ENCODE results near the gene ERCC8.

Gene ERCC8

DNA sequence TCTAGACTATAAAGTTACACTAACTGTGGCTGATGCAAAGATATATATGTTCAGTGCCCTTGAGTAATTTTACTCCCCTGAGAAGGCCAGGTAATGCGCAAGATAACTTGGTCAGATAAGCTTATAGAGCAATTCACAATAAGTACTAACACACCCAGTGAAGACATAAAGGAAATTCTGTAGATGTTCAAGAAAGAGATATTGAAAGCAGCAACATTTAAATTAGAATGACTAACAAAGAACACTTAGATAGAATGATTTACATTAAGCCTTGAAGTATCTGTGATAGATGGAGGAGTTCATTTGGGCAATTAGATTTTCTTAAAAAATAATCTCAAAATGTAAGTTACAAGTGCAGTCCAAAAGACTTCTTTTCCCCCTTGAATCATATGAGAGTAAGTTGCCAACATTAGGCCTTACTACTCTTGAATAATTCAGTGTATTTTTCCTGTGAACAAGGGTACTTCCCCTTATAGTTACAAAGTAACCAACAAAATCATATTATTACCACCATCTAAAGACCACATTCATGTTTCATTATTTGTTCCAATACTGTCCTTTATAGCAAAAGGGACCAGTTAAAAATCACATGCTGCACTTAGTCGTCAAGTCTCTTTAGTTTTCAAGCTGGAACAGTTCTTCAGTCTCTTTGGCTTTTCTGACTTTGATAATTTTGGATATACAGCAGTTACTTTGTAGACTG, 56.4 kb downstream of the ERCC8 start:
- H4K91ac ChIP-seq (ENCODE audit: low read length) = no peak overlapping the region
- H3K79me1 ChIP-seq (replicated peaks; ENCODE audit: low read length, poor library complexity, severe bottlenecking) = no peaks in the 10 kb centered on the region
- H2BK12ac ChIP-seq (ENCODE audit: low read length in 2 of 2) = no peak overlapping the region
- H2BK5ac ChIP-seq (ENCODE audit: low read depth, low read length, poor library complexity, severe bottlenecking) = no peak overlapping the region
- H3K18ac ChIP-seq (ENCODE audit: low read depth in 1 of 2, low read length in 2 of 2) = no peak overlapping the region
- no peaks in the 10 kb centered on the region for H3K9me3 ChIP-seq (ENCODE audit: control insufficient read depth, low read length)
- H2AFZ ChIP-seq (ENCODE audit: low read depth, low read length) = no peak overlapping the region
- H3K4me1 ChIP-seq (ENCODE audit: control insufficient read depth, insufficient read depth, low read depth, low read length) = no peaks in the 10 kb centered on the region
- H3K36me3 ChIP-seq (ENCODE audit: control insufficient read depth in 1 of 2, insufficient read depth in 2 of 2, low read depth in 1 of 2, low read length in 2 of 2) = peaks cover 9 to 20% of the 10 kb centered on the region in 2 experiments
- H3K27ac ChIP-seq (ENCODE audit: low read length, poor library complexity, severe bottlenecking) = no peak overlapping the region
- H4K8ac ChIP-seq (ENCODE audit: low read length) = no peak overlapping the region
- no peak overlapping the region for H3K4me2 ChIP-seq (ENCODE audit: low read length, poor library complexity, severe bottlenecking)
- H3K4ac ChIP-seq (ENCODE audit: low read depth in 1 of 2, low read length in 2 of 2) = no peak overlapping the region
- no peak overlapping the region for H2BK120ac ChIP-seq (ENCODE audit: low read depth, low read length)
- no peaks in the 10 kb centered on the region for H3K27me3 ChIP-seq (ENCODE audit: control insufficient read depth in 1 of 2, insufficient read depth in 1 of 2, low read length in 2 of 2)
- DNase-seq = no peak
- no peak overlapping the region for H3K4me3 ChIP-seq (ENCODE audit: insufficient read depth in 1 of 2, low read depth in 1 of 2, low read length in 2 of 2)
- H3K14ac ChIP-seq (ENCODE audit: low read length in 2 of 2) = no peak overlapping the region
- H3K9ac ChIP-seq (ENCODE audit: low read length) = no peak overlapping the region
- 100% methylated on average over 1 of the region's 2 CpGs for WGBS
- H2AK5ac ChIP-seq (ENCODE audit: low read length, severe bottlenecking) = no peak overlapping the region
- no peak overlapping the region for H3K23ac ChIP-seq (ENCODE audit: low read length in 2 of 2)
- H2BK15ac ChIP-seq (ENCODE audit: low read depth, poor library complexity, severe bottlenecking) = no peak overlapping the region

DNA sequence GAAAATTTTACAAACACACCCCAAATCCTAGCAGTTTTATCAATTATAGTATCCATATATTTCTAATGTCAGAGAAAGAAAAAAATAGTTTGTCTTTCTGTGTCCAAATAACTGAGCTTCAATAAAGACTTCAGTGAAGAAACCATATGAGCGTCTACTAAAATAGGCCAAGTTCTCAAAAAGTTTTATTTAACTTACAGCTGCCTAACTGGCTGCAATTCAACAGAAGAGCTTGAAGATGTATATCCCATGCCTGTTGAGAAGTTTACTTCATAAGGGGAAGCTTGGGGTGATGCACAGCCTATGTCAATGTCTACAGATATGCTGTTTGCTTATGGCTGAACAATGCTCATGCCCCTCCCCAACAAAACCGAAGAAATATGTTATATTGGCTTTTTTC, 57.1 kb downstream of the ERCC8 start:
- no peak overlapping the region for H3K4me2 ChIP-seq (ENCODE audit: low read length, poor library complexity, severe bottlenecking)
- H3K4me1 ChIP-seq (ENCODE audit: control insufficient read depth, insufficient read depth, low read depth, low read length) = no peaks in the 10 kb centered on the region
- no peak overlapping the region for H2AK5ac ChIP-seq (ENCODE audit: low read length, severe bottlenecking)
- H2BK15ac ChIP-seq (ENCODE audit: low read depth, poor library complexity, severe bottlenecking) = no peak overlapping the region
- no peak overlapping the region for H3K23ac ChIP-seq (ENCODE audit: low read length in 2 of 2)
- H3K27me3 ChIP-seq (ENCODE audit: control insufficient read depth in 1 of 2, insufficient read depth in 1 of 2, low read length in 2 of 2) = no peaks in the 10 kb centered on the region
- no peak overlapping the region for H3K4ac ChIP-seq (ENCODE audit: low read depth in 1 of 2, low read length in 2 of 2)
- peaks cover 5 to 14% of the 10 kb centered on the region in 2 experiments for H3K36me3 ChIP-seq (ENCODE audit: control insufficient read depth in 1 of 2, insufficient read depth in 2 of 2, low read depth in 1 of 2, low read length in 2 of 2)
- no peak overlapping the region for H3K27ac ChIP-seq (ENCODE audit: low read length, poor library complexity, severe bottlenecking)
- no peak overlapping the region for H2BK120ac ChIP-seq (ENCODE audit: low read depth, low read length)
- no CpG with 5 or more reads among the region's 2 CpGs for WGBS
- no peak overlapping the region for H2BK5ac ChIP-seq (ENCODE audit: low read depth, low read length, poor library complexity, severe bottlenecking)
- no peak overlapping the region for H2AFZ ChIP-seq (ENCODE audit: low read depth, low read length)
- no peak overlapping the region for H3K9ac ChIP-seq (ENCODE audit: low read length)
- H3K14ac ChIP-seq (ENCODE audit: low read length in 2 of 2) = no peak overlapping the region
- DNase-seq = no peak
- no peak overlapping the region for H4K8ac ChIP-seq (ENCODE audit: low read length)
- H4K91ac ChIP-seq (ENCODE audit: low read length) = no peak overlapping the region
- H3K9me3 ChIP-seq (ENCODE audit: control insufficient read depth, low read length) = no peaks in the 10 kb centered on the region
- no peaks in the 10 kb centered on the region for H3K79me1 ChIP-seq (replicated peaks; ENCODE audit: low read length, poor library complexity, severe bottlenecking)
- no peak overlapping the region for H3K4me3 ChIP-seq (ENCODE audit: insufficient read depth in 1 of 2, low read depth in 1 of 2, low read length in 2 of 2)
- H2BK12ac ChIP-seq (ENCODE audit: low read length in 2 of 2) = no peak overlapping the region
- H3K18ac ChIP-seq (ENCODE audit: low read depth in 1 of 2, low read length in 2 of 2) = no peak overlapping the region

DNA sequence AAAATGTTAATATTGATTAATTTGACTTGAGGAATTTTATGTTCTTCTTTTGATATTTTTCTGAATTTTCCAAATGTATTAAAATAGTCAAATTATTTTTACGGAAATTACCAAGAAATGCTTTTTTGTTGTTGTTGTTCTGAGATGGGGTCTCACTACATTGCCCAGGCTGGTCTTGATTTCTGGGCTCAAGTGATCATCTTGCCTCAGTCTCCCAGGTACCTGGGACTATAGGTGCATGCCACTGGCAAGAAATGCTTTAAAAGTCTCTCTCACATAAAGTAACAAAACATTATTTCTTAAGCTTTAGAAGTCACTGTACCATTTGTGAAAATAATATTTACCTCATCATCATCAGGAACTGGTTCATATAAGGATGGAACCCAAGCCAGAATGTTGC, 57.8 kb downstream of the ERCC8 start:
- Histone ChIP-seq H3K79me1 (replicated peaks; ENCODE audit: low read length, poor library complexity, severe bottlenecking) (no peaks in the 10 kb centered on the region), H3K27me3 (ENCODE audit: control insufficient read depth in 1 of 2, insufficient read depth in 1 of 2, low read length in 2 of 2) (no peaks in the 10 kb centered on the region), H2BK120ac (ENCODE audit: low read depth, low read length) (no peak overlapping the region), H2AFZ (ENCODE audit: low read depth, low read length) (no peak overlapping the region), H3K4me2 (ENCODE audit: low read length, poor library complexity, severe bottlenecking) (no peak overlapping the region), H2AK5ac (ENCODE audit: low read length, severe bottlenecking) (no peak overlapping the region), H3K9ac (ENCODE audit: low read length) (no peak overlapping the region), H3K18ac (ENCODE audit: low read depth in 1 of 2, low read length in 2 of 2) (no peak overlapping the region), H3K4me1 (ENCODE audit: control insufficient read depth, insufficient read depth, low read depth, low read length) (no peaks in the 10 kb centered on the region), H3K27ac (ENCODE audit: low read length, poor library complexity, severe bottlenecking) (no peak overlapping the region), H2BK12ac (ENCODE audit: low read length in 2 of 2) (no peak overlapping the region), H4K8ac (ENCODE audit: low read length) (no peak overlapping the region), H3K23ac (ENCODE audit: low read length in 2 of 2) (no peak overlapping the region), H3K14ac (ENCODE audit: low read length in 2 of 2) (no peak overlapping the region), H2BK15ac (ENCODE audit: low read depth, poor library complexity, severe bottlenecking) (no peak overlapping the region), H3K4me3 (ENCODE audit: insufficient read depth in 1 of 2, low read depth in 1 of 2, low read length in 2 of 2) (no peak overlapping the region), H3K4ac (ENCODE audit: low read depth in 1 of 2, low read length in 2 of 2) (no peak overlapping the region), H4K91ac (ENCODE audit: low read length) (no peak overlapping the region), H3K36me3 (ENCODE audit: control insufficient read depth in 1 of 2, insufficient read depth in 2 of 2, low read depth in 1 of 2, low read length in 2 of 2) (peaks cover 0 to 12% of the 10 kb centered on the region in 2 experiments), H3K9me3 (ENCODE audit: control insufficient read depth, low read length) (no peaks in the 10 kb centered on the region), H2BK5ac (ENCODE audit: low read depth, low read length, poor library complexity, severe bottlenecking) (no peak overlapping the region)
- DNase-seq = no peak
- no CpG with 5 or more reads among the region's 1 CpG for WGBS

DNA sequence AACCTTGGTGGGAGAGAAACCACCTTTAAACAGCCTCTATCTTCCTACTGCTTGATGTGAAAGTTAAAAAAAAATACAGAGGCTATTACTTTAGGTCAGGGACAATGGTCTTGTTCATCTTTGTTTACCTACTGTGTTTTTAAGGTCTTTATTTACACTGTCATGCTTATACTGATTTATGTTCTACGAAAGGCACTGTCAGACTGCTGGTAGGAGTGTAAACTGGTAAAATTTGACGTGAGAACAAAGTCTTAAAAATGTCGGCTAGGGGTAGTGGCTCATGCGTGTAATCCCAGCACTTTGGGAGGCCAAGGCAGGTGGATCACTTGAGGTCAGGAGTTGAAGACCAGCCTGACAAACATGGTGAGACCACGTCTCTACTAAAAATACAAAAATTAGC, 58.7 kb downstream of the ERCC8 start:
- Histone ChIP-seq H3K4ac (ENCODE audit: low read depth in 1 of 2, low read length in 2 of 2) (no peak overlapping the region), H3K18ac (ENCODE audit: low read depth in 1 of 2, low read length in 2 of 2) (no peak overlapping the region), H2BK12ac (ENCODE audit: low read length in 2 of 2) (no peak overlapping the region), H3K79me1 (replicated peaks; ENCODE audit: low read length, poor library complexity, severe bottlenecking) (no peaks in the 10 kb centered on the region), H3K9ac (ENCODE audit: low read length) (no peak overlapping the region), H2BK5ac (ENCODE audit: low read depth, low read length, poor library complexity, severe bottlenecking) (no peak overlapping the region), H2AK5ac (ENCODE audit: low read length, severe bottlenecking) (no peak overlapping the region), H3K4me3 (ENCODE audit: insufficient read depth in 1 of 2, low read depth in 1 of 2, low read length in 2 of 2) (no peak overlapping the region), H3K27me3 (ENCODE audit: control insufficient read depth in 1 of 2, insufficient read depth in 1 of 2, low read length in 2 of 2) (no peaks in the 10 kb centered on the region), H3K9me3 (ENCODE audit: control insufficient read depth, low read length) (no peaks in the 10 kb centered on the region), H3K14ac (ENCODE audit: low read length in 2 of 2) (no peak overlapping the region), H3K4me1 (ENCODE audit: control insufficient read depth, insufficient read depth, low read depth, low read length) (no peaks in the 10 kb centered on the region), H3K36me3 (ENCODE audit: control insufficient read depth in 1 of 2, insufficient read depth in 2 of 2, low read depth in 1 of 2, low read length in 2 of 2) (peaks cover 0 to 12% of the 10 kb centered on the region in 2 experiments), H3K4me2 (ENCODE audit: low read length, poor library complexity, severe bottlenecking) (no peak overlapping the region), H3K23ac (ENCODE audit: low read length in 2 of 2) (no peak overlapping the region), H3K27ac (ENCODE audit: low read length, poor library complexity, severe bottlenecking) (no peak overlapping the region), H2BK15ac (ENCODE audit: low read depth, poor library complexity, severe bottlenecking) (no peak overlapping the region), H4K91ac (ENCODE audit: low read length) (no peak overlapping the region), H2AFZ (ENCODE audit: low read depth, low read length) (no peak overlapping the region), H2BK120ac (ENCODE audit: low read depth, low read length) (no peak overlapping the region), H4K8ac (ENCODE audit: low read length) (no peak overlapping the region)
- no peak for DNase-seq
- WGBS = 85% methylated on average over 5 of the region's 5 CpGs
